Measurements from ENCODE around the gene MXRA8.

Gene MXRA8

GRCh38 chr1:1399187-1399871, 41.0 kb upstream of the MXRA8 start, which contains the start of gene CCNL2:
Gene CCNL2, minus strand, starts transcription at chr1:1399335. Its CDS starts 29 bp downstream, at chr1:1399306.
- Histone ChIP-seq H3K9me3 (ENCODE audit: low read length) (no peaks in the 10 kb centered on the region), H3K36me3 (ENCODE audit: insufficient read depth, low read length) (peaks cover 50% of the 10 kb centered on the region), H3K27me3 (ENCODE audit: insufficient read depth, low read length) (no peaks in the 10 kb centered on the region), H2AFZ (ENCODE audit: low read depth, low read length) (peak within 1 kb of the TSS; percentile 44), H3K4me1 (ENCODE audit: insufficient read depth, low read length) (peaks cover 22% of the 10 kb centered on the region), H3K4me3 (ENCODE audit: low read length) (peak within 1 kb of the TSS; percentile 72)

DNA sequence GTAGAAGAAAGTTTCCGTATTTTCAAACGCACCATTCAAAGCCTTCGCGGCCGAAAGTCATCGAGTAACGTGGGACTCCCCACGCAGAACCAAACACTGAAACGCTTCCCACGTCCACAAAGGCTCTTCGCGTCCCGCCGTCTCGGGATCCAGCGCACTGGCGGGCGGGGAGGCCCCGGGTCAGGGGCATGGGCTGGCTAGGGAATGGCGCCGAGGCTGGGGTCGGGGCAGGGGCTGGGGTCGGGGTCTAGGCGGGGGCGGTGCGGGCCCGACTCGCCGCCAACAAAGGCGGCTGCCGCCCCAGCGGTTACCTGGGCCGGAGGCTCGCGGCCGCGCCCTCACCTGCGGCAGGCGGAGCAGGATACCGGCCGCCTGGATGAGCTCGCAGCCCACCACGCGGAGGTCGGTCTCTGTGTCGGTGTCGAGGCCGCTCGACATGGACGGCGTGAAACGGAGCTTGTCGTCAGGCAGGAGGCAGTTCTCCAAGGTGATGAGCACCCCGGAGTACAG, 40.4 kb upstream of the MXRA8 start:
- Histone ChIP-seq H3K4me3 (ENCODE audit: low read length) (peak overlapping the region; percentile 72), H2AFZ (ENCODE audit: low read depth, low read length) (peak overlapping the region; percentile 44), H3K9me3 (ENCODE audit: low read length) (no peaks in the 10 kb centered on the region), H3K36me3 (ENCODE audit: insufficient read depth, low read length) (peaks cover 53% of the 10 kb centered on the region), H3K4me1 (ENCODE audit: insufficient read depth, low read length) (peaks cover 22% of the 10 kb centered on the region), H3K27me3 (ENCODE audit: insufficient read depth, low read length) (no peaks in the 10 kb centered on the region)

DNA sequence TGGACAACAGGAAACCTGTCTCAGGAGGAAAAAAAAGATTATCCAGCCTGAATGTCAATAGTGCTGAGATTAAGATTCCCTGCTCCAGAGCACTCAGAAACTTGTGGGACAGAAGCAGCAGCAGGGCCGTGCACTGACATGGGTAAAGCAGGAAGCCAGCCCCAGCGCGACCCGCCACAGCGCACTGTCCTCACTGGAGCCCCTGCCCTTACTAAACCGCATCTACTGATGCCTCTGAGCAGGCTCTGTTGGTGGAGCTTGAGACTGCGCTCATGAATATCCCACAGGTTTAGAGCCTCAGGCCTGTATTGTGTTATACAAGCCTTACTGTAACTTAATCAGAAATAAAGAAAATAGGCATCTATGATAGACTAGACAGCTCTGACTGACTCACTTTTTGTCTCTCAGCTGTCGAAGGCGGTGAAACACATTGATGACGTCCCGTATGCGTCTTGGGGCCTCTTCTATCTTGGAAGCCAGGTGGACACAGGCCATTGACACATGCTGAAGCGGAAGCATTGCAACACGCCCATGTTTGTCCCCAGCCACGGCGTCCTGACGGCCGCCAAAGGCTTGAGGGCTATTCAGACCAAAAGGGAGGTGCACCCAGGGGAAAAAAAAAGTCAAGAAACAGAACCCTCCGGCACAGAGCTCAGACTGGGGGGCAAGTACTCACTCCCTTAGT, 39.6 kb upstream of the MXRA8 start:
- H3K4me1 ChIP-seq (ENCODE audit: insufficient read depth, low read length): peaks cover 22% of the 10 kb centered on the region
- peaks cover 56% of the 10 kb centered on the region for H3K36me3 ChIP-seq (ENCODE audit: insufficient read depth, low read length)

DNA sequence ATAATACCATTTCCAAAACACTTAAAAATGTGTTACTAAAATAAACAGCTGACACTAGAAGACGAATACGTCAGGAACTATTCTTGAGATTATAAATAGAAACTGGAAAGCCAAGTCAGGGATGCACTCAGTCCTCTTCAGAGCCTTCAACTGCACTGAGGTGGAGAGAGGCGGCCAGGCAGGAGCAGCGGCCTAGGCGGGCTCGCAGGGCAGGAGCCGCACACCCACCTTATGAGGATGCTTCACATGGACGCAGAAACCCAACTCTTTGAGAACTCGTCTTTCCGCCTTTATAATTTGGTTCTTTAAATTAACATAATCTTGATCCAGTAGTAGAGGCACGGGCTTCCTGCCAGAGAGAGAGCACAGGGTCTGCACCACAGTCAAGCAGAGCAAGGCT, 36.8 kb upstream of the MXRA8 start:
- no peak overlapping the region for H3K4me3 ChIP-seq (ENCODE audit: low read length)
- no peaks in the 10 kb centered on the region for H3K27me3 ChIP-seq (ENCODE audit: insufficient read depth, low read length)
- H2AFZ ChIP-seq (ENCODE audit: low read depth, low read length): no peak overlapping the region
- peaks cover 63% of the 10 kb centered on the region for H3K36me3 ChIP-seq (ENCODE audit: insufficient read depth, low read length)
- H3K4me1 ChIP-seq (ENCODE audit: insufficient read depth, low read length): peaks cover 11% of the 10 kb centered on the region
- no peaks in the 10 kb centered on the region for H3K9me3 ChIP-seq (ENCODE audit: low read length)

More for the DNA sequence above, 39.6 kb upstream of the MXRA8 start:
- no peaks in the 10 kb centered on the region for H3K27me3 ChIP-seq (ENCODE audit: insufficient read depth, low read length)
- no peaks in the 10 kb centered on the region for H3K9me3 ChIP-seq (ENCODE audit: low read length)
- H2AFZ ChIP-seq (ENCODE audit: low read depth, low read length): no peak overlapping the region
- H3K4me3 ChIP-seq (ENCODE audit: low read length): peak overlapping the region; percentile 72

GRCh38 chr1:1394116-1394515, 35.8 kb upstream of the MXRA8 start:
- no peak overlapping the region for H2AFZ ChIP-seq (ENCODE audit: low read depth, low read length)
- peaks cover 8% of the 10 kb centered on the region for H3K4me1 ChIP-seq (ENCODE audit: insufficient read depth, low read length)
- no peaks in the 10 kb centered on the region for H3K9me3 ChIP-seq (ENCODE audit: low read length)
- H3K4me3 ChIP-seq (ENCODE audit: low read length): no peak overlapping the region
- H3K36me3 ChIP-seq (ENCODE audit: insufficient read depth, low read length): peaks cover 73% of the 10 kb centered on the region
- no peaks in the 10 kb centered on the region for H3K27me3 ChIP-seq (ENCODE audit: insufficient read depth, low read length)

GRCh38 chr1:1393428-1393827, 35.1 kb upstream of the MXRA8 start:
- H3K36me3 ChIP-seq (ENCODE audit: insufficient read depth, low read length): peaks cover 78% of the 10 kb centered on the region

DNA sequence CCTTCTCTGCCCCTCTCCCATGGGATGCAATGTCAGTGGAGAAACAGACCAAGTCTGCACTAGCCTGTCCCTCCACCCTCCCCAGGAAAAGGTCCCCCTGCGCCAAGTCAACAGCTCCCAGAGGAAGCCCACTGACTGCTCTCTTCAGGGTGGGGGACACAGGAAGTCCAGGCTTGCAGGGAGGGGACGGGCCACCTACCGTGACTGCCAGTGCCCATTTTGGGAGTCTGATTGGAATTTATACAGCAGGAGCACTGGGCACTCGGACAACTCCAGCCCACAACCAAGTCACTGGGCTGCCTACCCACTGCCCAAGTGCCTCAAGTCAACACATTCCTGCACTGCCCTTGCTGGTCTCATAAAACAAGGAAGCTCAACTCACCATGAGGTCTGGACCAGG, 34.7 kb upstream of the MXRA8 start:
- Histone ChIP-seq H3K36me3 (ENCODE audit: insufficient read depth, low read length) (peaks cover 79% of the 10 kb centered on the region), H2AFZ (ENCODE audit: low read depth, low read length) (no peak overlapping the region), H3K4me3 (ENCODE audit: low read length) (no peak overlapping the region), H3K27me3 (ENCODE audit: insufficient read depth, low read length) (no peaks in the 10 kb centered on the region), H3K4me1 (ENCODE audit: insufficient read depth, low read length) (peaks cover 5% of the 10 kb centered on the region), H3K9me3 (ENCODE audit: low read length) (no peaks in the 10 kb centered on the region)

More at GRCh38 chr1:1393428-1393827, 35.1 kb upstream of the MXRA8 start:
- Histone ChIP-seq H3K4me3 (ENCODE audit: low read length) (no peak overlapping the region), H3K4me1 (ENCODE audit: insufficient read depth, low read length) (peaks cover 8% of the 10 kb centered on the region), H2AFZ (ENCODE audit: low read depth, low read length) (no peak overlapping the region), H3K9me3 (ENCODE audit: low read length) (no peaks in the 10 kb centered on the region), H3K27me3 (ENCODE audit: insufficient read depth, low read length) (no peaks in the 10 kb centered on the region)

GRCh38 chr1:1391225-1391624, 32.9 kb upstream of the MXRA8 start:
- no peaks in the 10 kb centered on the region for H3K27me3 ChIP-seq (ENCODE audit: insufficient read depth, low read length)
- no peaks in the 10 kb centered on the region for H3K9me3 ChIP-seq (ENCODE audit: low read length)

GRCh38 chr1:1390675-1391074, 32.3 kb upstream of the MXRA8 start:
- Histone ChIP-seq H3K27me3 (ENCODE audit: insufficient read depth, low read length) (no peaks in the 10 kb centered on the region), H3K4me3 (ENCODE audit: low read length) (no peak overlapping the region), H2AFZ (ENCODE audit: low read depth, low read length) (no peak overlapping the region), H3K9me3 (ENCODE audit: low read length) (peaks cover 3% of the 10 kb centered on the region), H3K4me1 (ENCODE audit: insufficient read depth, low read length) (no peaks in the 10 kb centered on the region), H3K36me3 (ENCODE audit: insufficient read depth, low read length) (peaks cover 90% of the 10 kb centered on the region)

More at GRCh38 chr1:1391225-1391624, 32.9 kb upstream of the MXRA8 start:
- Histone ChIP-seq H2AFZ (ENCODE audit: low read depth, low read length) (no peak overlapping the region), H3K4me3 (ENCODE audit: low read length) (no peak overlapping the region), H3K4me1 (ENCODE audit: insufficient read depth, low read length) (no peaks in the 10 kb centered on the region), H3K36me3 (ENCODE audit: insufficient read depth, low read length) (peaks cover 85% of the 10 kb centered on the region)

- peaks cover 79% of the 10 kb centered on the region for H3K36me3 ChIP-seq (ENCODE audit: insufficient read depth, low read length)
- H3K4me3 ChIP-seq (ENCODE audit: low read length): no peak overlapping the region
- no peak overlapping the region for H2AFZ ChIP-seq (ENCODE audit: low read depth, low read length)
- no peaks in the 10 kb centered on the region for H3K4me1 ChIP-seq (ENCODE audit: insufficient read depth, low read length)
- peaks cover 6% of the 10 kb centered on the region for H3K9me3 ChIP-seq (ENCODE audit: low read length)
- no peaks in the 10 kb centered on the region for H3K27me3 ChIP-seq (ENCODE audit: insufficient read depth, low read length)
These were observed 29.7 kb upstream of the MXRA8 start for GRCh38 chr1:1388078-1388472.

DNA sequence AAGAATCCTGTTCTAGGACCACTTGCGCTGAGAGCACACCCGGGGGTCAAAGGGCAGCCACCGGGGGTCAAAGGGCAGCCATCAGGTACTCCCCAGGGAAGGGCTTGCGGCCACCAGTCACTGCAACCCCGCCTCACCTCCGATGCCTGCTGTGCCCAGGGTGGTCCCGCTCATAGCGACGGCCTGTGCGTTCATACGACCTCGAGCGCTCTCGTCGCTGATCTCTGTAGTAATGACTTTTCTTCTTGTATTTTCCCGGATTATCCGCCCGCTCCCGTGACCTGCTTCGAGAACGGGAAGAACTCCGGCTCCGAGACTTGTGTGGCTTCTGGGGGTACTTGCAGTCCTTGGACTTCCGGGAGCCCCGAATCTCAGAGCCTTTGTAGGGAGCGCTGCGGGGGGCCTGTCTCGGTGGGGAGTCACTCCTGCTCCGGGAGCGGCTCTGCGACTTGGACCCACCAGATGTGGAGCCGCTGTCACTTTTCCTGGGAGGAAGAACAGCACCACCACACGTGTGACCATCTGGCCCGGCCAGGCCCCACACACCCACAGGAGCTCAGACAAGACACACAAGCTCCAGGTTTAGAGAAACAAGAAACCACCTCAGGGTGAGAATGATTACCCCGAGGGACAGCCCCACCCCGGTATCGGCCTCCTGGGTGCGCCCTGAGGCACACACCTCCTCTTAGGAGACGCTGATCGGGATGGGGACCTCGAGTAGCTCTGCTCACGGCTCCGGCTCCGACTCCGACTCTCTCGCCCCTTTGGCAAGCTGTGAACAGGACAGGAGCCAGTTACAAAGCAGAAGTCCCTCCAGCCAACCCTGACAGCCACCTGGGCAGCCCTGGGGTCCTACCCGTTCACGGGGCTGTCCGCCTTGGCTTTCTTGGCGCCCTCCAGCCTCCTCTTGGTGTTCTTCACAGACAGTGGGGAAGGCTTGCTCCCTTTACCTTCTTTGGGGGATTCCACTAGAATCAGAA, 29.0 kb upstream of the MXRA8 start:
- no peak overlapping the region for H3K4me3 ChIP-seq (ENCODE audit: low read length)
- no peaks in the 10 kb centered on the region for H3K27me3 ChIP-seq (ENCODE audit: insufficient read depth, low read length)
- H3K9me3 ChIP-seq (ENCODE audit: low read length): peaks cover 6% of the 10 kb centered on the region
- H3K36me3 ChIP-seq (ENCODE audit: insufficient read depth, low read length): peaks cover 72% of the 10 kb centered on the region
- H3K4me1 ChIP-seq (ENCODE audit: insufficient read depth, low read length): no peaks in the 10 kb centered on the region
- no peak overlapping the region for H2AFZ ChIP-seq (ENCODE audit: low read depth, low read length)

- peaks cover 6% of the 10 kb centered on the region for H3K9me3 ChIP-seq (ENCODE audit: low read length)
- no peaks in the 10 kb centered on the region for H3K4me1 ChIP-seq (ENCODE audit: insufficient read depth, low read length)
- no peak overlapping the region for H2AFZ ChIP-seq (ENCODE audit: low read depth, low read length)
- no peaks in the 10 kb centered on the region for H3K27me3 ChIP-seq (ENCODE audit: insufficient read depth, low read length)
- peaks cover 60% of the 10 kb centered on the region for H3K36me3 ChIP-seq (ENCODE audit: insufficient read depth, low read length)
- H3K4me3 ChIP-seq (ENCODE audit: low read length): no peak overlapping the region
These were observed 27.6 kb upstream of the MXRA8 start for GRCh38 chr1:1385931-1386330.

All from neuron (in vitro differentiated cells).